ENCODE results near the gene CPNE8. TPM values are rescaled to one million over a fixed set of nuclear protein-coding genes. Genes with fewer than 3 reads are reported as not detected.

CPNE8 gene
- total and polyA plus RNA-seq, 10 of the 15 experiments (the other 5 are each of a cell fraction or from before 2014, with no cell fraction given) = 11.3 to 38.4 (median 18.9) TPM

GRCh38 chr12:38905480-38906351, at the start of gene CPNE8 (continued):
- no peak for TF ChIP-seq NFXL1 (IDR thresholded peaks at IDR 0.05; ENCODE audit: borderline replicate concordance)
- no peak for TF ChIP-seq FOS (IDR thresholded peaks at IDR 0.05; ENCODE audit: borderline replicate concordance, extremely low read depth, insufficient read length)
- TF ChIP-seq HDAC6 (IDR thresholded peaks at IDR 0.05; ENCODE audit: unreplicated experiment) = no peak
- no peak for TF ChIP-seq SRF (IDR thresholded peaks at IDR 0.05; ENCODE audit: low read depth in 2 of 2, low read length in 2 of 2)
- TF ChIP-seq SIN3A (IDR thresholded peaks at IDR 0.05; ENCODE audit: low read depth, low read length) = no peak
- peak; percentile 55 for TF ChIP-seq DPF2 (IDR thresholded peaks at IDR 0.05)
- no peak for TF ChIP-seq PRDM15 (CRISPR knock-in tag; IDR thresholded peaks at IDR 0.05)
- no peak for TF ChIP-seq JUND (IDR thresholded peaks at IDR 0.05; ENCODE audit: low read depth, low read length)
- no peak for TF ChIP-seq SUZ12 (IDR thresholded peaks at IDR 0.05; ENCODE audit: unreplicated experiment)
- TF ChIP-seq EP300 (IDR thresholded peaks at IDR 0.05; ENCODE audit: borderline replicate concordance in 1 of 2, control insufficient read depth in 1 of 2, low read depth in 2 of 2, low read length in 2 of 2) = no peak
- TF ChIP-seq WRNIP1 (IDR thresholded peaks at IDR 0.05; ENCODE audit: borderline replicate concordance, low read depth, low read length) = no peak
- TF ChIP-seq CHD1 (IDR thresholded peaks at IDR 0.05; ENCODE audit: low read depth, low read length) = no peak
- no peak for TF ChIP-seq TBL1XR1 (IDR thresholded peaks at IDR 0.05; ENCODE audit: low read depth, low read length)
- TF ChIP-seq EGR1 (IDR thresholded peaks at IDR 0.05; ENCODE audit: borderline replicate concordance in 1 of 2, low read depth in 2 of 2, low read length in 2 of 2) = peak in 1 of 2 experiments; percentile 51; a peak in 1 of 3 replicates
- no peak; the same call in 1 of the 2 replicates for TF ChIP-seq MXI1 (IDR thresholded peaks at IDR 0.05; ENCODE audit: low read depth, low read length)
- peak; percentile 24; the same call in 1 of the 2 replicates for TF ChIP-seq RUNX3 (IDR thresholded peaks at IDR 0.05; ENCODE audit: low read length)
- TF ChIP-seq IRF5 (IDR thresholded peaks at IDR 0.05; ENCODE audit: borderline replicate concordance) = no peak
- TF ChIP-seq REST (IDR thresholded peaks at IDR 0.05; ENCODE audit: low read depth, low read length) = 0 out of 2 replicates have a peak, but pooled peaks have one; percentile 2
- no peak for TF ChIP-seq ZNF207 (IDR thresholded peaks at IDR 0.05; ENCODE audit: borderline replicate concordance)
